K562 (cell line): ENCODE results near the gene TLDC2. TPM values are rescaled to one million over a fixed set of nuclear protein-coding genes. Genes with fewer than 3 reads are reported as not detected.
A peak's percentile ranks its signal among the peaks of the same experiment; 100 is the strongest.

ENCODE experiments used
- ELK1 ChIP-seq: sonication (generic); formaldehyde crosslinking; IDR thresholded peaks from 2 replicates; pipeline ENCODE4 v1.8.1; 2022; ENCODE audit warnings: missing genetic modification reagents
- FOXM1 ChIP-seq, 2 experiments: fragments of 450-650 bp in 1 of 2; sonication (generic) in 1 of 2; formaldehyde crosslinking in 1 of 2; IDR thresholded peaks; 2 replicates each; pipeline versions ENCODE4 v1.6.1 to v1.9.0; 2017 to 2022; ENCODE audit warnings: low read depth in 2 of 2, mild to moderate bottlenecking in 2 of 2, missing genetic modification reagents in 1 of 2, moderate library complexity in 1 of 2
- MAFK ChIP-seq: IDR thresholded peaks from 2 replicates; pipeline ENCODE4 v1.6.1; 2011; ENCODE audit warnings: low read length, improper control_type of control experiment
- MGA ChIP-seq: fragments of 450-650 bp; IDR thresholded peaks from 2 replicates; pipeline ENCODE4 v1.6.1; 2016; ENCODE audit warnings: mild to moderate bottlenecking, moderate library complexity
- NBN ChIP-seq: fragments of 450-650 bp; IDR thresholded peaks from 2 replicates; pipeline ENCODE4 v1.6.1; 2016; ENCODE audit warnings: low read depth, mild to moderate bottlenecking
- POLR2A ChIP-seq: fragments of 450-650 bp; conservative IDR thresholded peaks from 2 replicates; pipeline ENCODE4 v1.6.1; 2016
- POLR2G ChIP-seq: fragments of 200-400 bp; formaldehyde crosslinking; IDR thresholded peaks from 2 replicates; pipeline ENCODE4 v1.6.1; 2017; ENCODE audit warnings: low read depth, mild to moderate bottlenecking, antibody characterized with exemption, low read length, moderate library complexity
- SRF ChIP-seq, 2 experiments: fragments of 250-450, 450-650 bp in 1 of 2; sonication (Bioruptor Pico) in 1 of 2; sonication (generic) in 1 of 2; formaldehyde crosslinking; IDR thresholded peaks; 2 replicates each; pipeline versions ENCODE4 v1.5.0 to v1.5.1; 2020 to 2022; ENCODE audit warnings: mild to moderate bottlenecking in 1 of 2, missing genetic modification reagents in 1 of 2
- ZBTB7A ChIP-seq: IDR thresholded peaks from 2 replicates; pipeline ENCODE4 v1.6.1; 2011; ENCODE audit warnings: low read depth, mild to moderate bottlenecking, low read length, moderate library complexity, borderline replicate concordance; ENCODE audit not compliant: control insufficient read depth
- ZFPM2 ChIP-seq: fragments of 250-450 bp; sonication (Bioruptor Pico); IDR thresholded peaks from 2 replicates; pipeline ENCODE4 v1.5.1; 2022; ENCODE audit warnings: mild to moderate bottlenecking
- ZNF282 ChIP-seq: sonication (generic); formaldehyde crosslinking; IDR thresholded peaks from 2 replicates; pipeline ENCODE4 v1.8.1; 2023; ENCODE audit warnings: missing genetic modification reagents
- polyA plus RNA-seq, 8 experiments: library from polyadenylated mRNA; depleted of rRNA in 4 of 8; stranded (reverse) in 5 of 8; unstranded in 3 of 8; fragments of >200 nt; fragmentation: Nextera tagmentation in 2 of 8; fragmentation: Illumina TruSeq in 1 of 8; extraction: Ambion mirVana in 2 of 8; extraction: Trizol in 1 of 8; gene quantifications; 2 replicates each; pipeline versions ENCODE4 v1.2.1 to v1.2.3, GENCODE V29; 2011 to 2014; ENCODE audit warnings: inconsistent platforms in 1 of 8, missing spikeins in 1 of 8
- total RNA-seq, 7 experiments: library from RNA; depleted of rRNA in 6 of 7; stranded (reverse); fragments of >200 nt in 6 of 7; fragmentation: Illumina TruSeq in 2 of 7; extraction: Trizol in 2 of 7; gene quantifications; 2 replicates each; pipeline versions ENCODE4 v1.2.1 to v1.2.3, GENCODE V29; 2011 to 2021; ENCODE audit warnings: low replicate concordance in 1 of 7

TLDC2 gene
- total and polyA plus RNA-seq, 9 of the 15 experiments (the other 6 are each of a cell fraction or from before 2014, with no cell fraction given): not detected

GRCh38 chr20:36861875-36862801 is 13.8 kb upstream of the TLDC2 start (continued):
- TF ChIP-seq ELK1 (CRISPR knock-in tag) (no peak), POLR2G (peak; percentile 74), POLR2A (peak; percentile 78), MAFK (no peak), SRF (CRISPR knock-in tag; IDR thresholded peaks at IDR 0.05) (peak in 1 of 2 experiments; percentile 40; a peak in 1 of 4 replicates), ZFPM2 (CRISPR knock-in tag) (no peak), FOXM1 (IDR thresholded peaks at IDR 0.05; ENCODE audit: low read depth) (peak; percentile 25; the same call in 1 of the 2 replicates), FOXM1 (CRISPR knock-in tag; IDR thresholded peaks at IDR 0.05; ENCODE audit: low read depth) (no peak), NBN (peak; percentile 54; the same call in 1 of the 2 replicates), ZNF282 (CRISPR knock-in tag) (no peak), ZBTB7A (0 out of 2 replicates have a peak, but pooled peaks have one; percentile 30), MGA (peak; percentile 63)
